ENCODE measurements around the gene CUEDC1.

The CUEDC1 gene

GRCh38 chr17:57874058-57874419 lies 81.2 kb downstream of the CUEDC1 start:
- no peak for DNase-seq

GRCh38 chr17:57873261-57874057 lies 81.8 kb downstream of the CUEDC1 start:
- DNase-seq: no peak

- no peak for DNase-seq
These were observed 82.7 kb downstream of the CUEDC1 start for GRCh38 chr17:57872536-57872935.

GRCh38 chr17:57871863-57872262 lies 83.3 kb downstream of the CUEDC1 start:
- DNase-seq: no peak

GRCh38 chr17:57871155-57871554 lies 84.1 kb downstream of the CUEDC1 start:
- no peak for DNase-seq

- no peak for DNase-seq
These were observed 85.0 kb downstream of the CUEDC1 start for GRCh38 chr17:57870283-57870635.

GRCh38 chr17:57869617-57870282 lies 85.5 kb downstream of the CUEDC1 start:
- no peak for DNase-seq

GRCh38 chr17:57868910-57869616 lies 86.1 kb downstream of the CUEDC1 start:
- DNase-seq: no peak

- peak; percentile 96 to 99 for DNase-seq
These were observed 87.0 kb downstream of the CUEDC1 start for GRCh38 chr17:57868007-57868909.

GRCh38 chr17:57867126-57867525 lies 88.1 kb downstream of the CUEDC1 start:
- DNase-seq: no peak

GRCh38 chr17:57866723-57867122 lies 88.5 kb downstream of the CUEDC1 start:
- no peak for DNase-seq

GRCh38 chr17:57866319-57866718 lies 88.9 kb downstream of the CUEDC1 start:
- no peak for DNase-seq

- no peak for DNase-seq
These were observed 90.9 kb downstream of the CUEDC1 start for GRCh38 chr17:57864273-57864672.

GRCh38 chr17:57862694-57863667 lies 92.2 kb downstream of the CUEDC1 start:
- DNase-seq: no peak

GRCh38 chr17:57861790-57862693 lies 93.2 kb downstream of the CUEDC1 start:
- DNase-seq: no peak

- peak; percentile 97 for DNase-seq
These were observed 94.0 kb downstream of the CUEDC1 start for GRCh38 chr17:57861000-57861789.

- no peak for DNase-seq
These were observed 94.7 kb downstream of the CUEDC1 start for GRCh38 chr17:57860414-57860999.

- no peak for DNase-seq
These were observed 95.4 kb downstream of the CUEDC1 start for GRCh38 chr17:57859601-57860413.
